ENCODE data around the gene EPHB2. TPM values are rescaled to one million over a fixed set of nuclear protein-coding genes. Genes with fewer than 3 reads are reported as not detected.
A peak's percentile ranks its signal among the peaks of the same experiment; 100 is the strongest.

The EPHB2 gene
- total and polyA plus RNA-seq, 2 of the 4 experiments (the other 2 are of a cell fraction) = 52.3 to 58.8 TPM

DNA sequence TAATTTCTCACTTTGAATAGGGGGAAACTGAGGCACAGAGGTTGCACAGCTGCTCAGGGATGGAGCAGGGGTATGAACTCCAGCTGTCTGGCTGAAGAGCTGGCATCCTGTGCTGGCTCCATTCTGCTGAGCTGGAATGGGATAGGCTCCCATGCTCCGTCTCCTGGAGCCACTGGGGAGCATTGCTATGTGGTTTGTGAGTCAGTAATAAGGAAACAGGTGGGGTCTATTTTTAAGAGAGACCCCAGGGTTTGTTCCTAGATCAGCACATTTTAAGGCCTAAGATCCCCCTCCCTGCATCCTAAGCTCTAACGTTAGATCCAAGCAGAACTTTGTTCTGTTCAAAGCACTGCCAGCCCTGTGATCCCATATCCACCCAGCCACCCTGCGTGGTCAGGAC, 189.8 kb downstream of the EPHB2 start:
- Histone ChIP-seq H3K9me3 (ENCODE audit: control insufficient read depth, insufficient read depth, low read length) (no peaks in the 10 kb centered on the region), H3K27me3 (ENCODE audit: control insufficient read depth, insufficient read depth, low read length) (no peaks in the 10 kb centered on the region), H3K56ac (ENCODE audit: extremely low read depth, insufficient read depth, low read length) (no peak overlapping the region), H4K91ac (ENCODE audit: insufficient read depth, low read depth, low read length) (no peak overlapping the region), H3K27ac (ENCODE audit: insufficient read depth, low read length) (no peak overlapping the region), H3K4me2 (ENCODE audit: low read depth, low read length) (no peak overlapping the region), H3K23ac (ENCODE audit: low read depth, low read length) (no peak overlapping the region), H2BK5ac (ENCODE audit: low read depth, low read length, poor library complexity, severe bottlenecking) (no peak overlapping the region), H2BK15ac (ENCODE audit: low read depth, low read length) (no peak overlapping the region), H3K14ac (replicated peaks; ENCODE audit: low read depth, low read length) (no peak overlapping the region), H3K36me3 (ENCODE audit: control insufficient read depth, insufficient read depth, low read length) (peaks cover 17% of the 10 kb centered on the region), H3K9ac (ENCODE audit: low read depth, low read length) (no peak overlapping the region), H3K79me1 (ENCODE audit: low read depth in 1 of 2, low read length in 2 of 2) (no peaks in the 10 kb centered on the region), H4K8ac (ENCODE audit: low read depth in 2 of 2, low read length in 2 of 2) (no peak overlapping the region), H2BK120ac (ENCODE audit: low read depth, low read length) (no peak overlapping the region), H3K18ac (ENCODE audit: low read depth, low read length) (no peak overlapping the region), H3K9me1 (ENCODE audit: insufficient read depth, low read length) (peaks cover 7% of the 10 kb centered on the region; the same call in 1 of the 2 replicates), H2BK20ac (ENCODE audit: low read depth, low read length) (no peak overlapping the region), H2AK9ac (replicated peaks; ENCODE audit: low read depth, low read length, poor library complexity) (peak overlapping the region; percentile 35), H3K4me3 (ENCODE audit: insufficient read depth, low read depth, low read length) (no peak overlapping the region), H2AK5ac (ENCODE audit: low read depth, low read length) (no peak overlapping the region), H3K4ac (ENCODE audit: low read depth, low read length) (no peak overlapping the region), H4K20me1 (ENCODE audit: insufficient read depth, low read length) (no peaks in the 10 kb centered on the region), H3K4me1 (ENCODE audit: control insufficient read depth, insufficient read depth, low read length) (no peaks in the 10 kb centered on the region), H4K5ac (ENCODE audit: low read depth, low read length) (no peak overlapping the region), H2AFZ (replicated peaks; ENCODE audit: low read length, poor library complexity) (no peak overlapping the region)
- POLR2A ChIA-PET (ENCODE audit: unreplicated experiment) = no interaction called here
- no peak for ATAC-seq (ENCODE audit: low read depth)
- no peak for TF ChIP-seq NFE2L2 (IDR thresholded peaks at IDR 0.05; ENCODE audit: low read depth, low read length)
- no peak for TF ChIP-seq CHD1 (IDR thresholded peaks at IDR 0.05; ENCODE audit: low read depth, low read length)
- TF ChIP-seq MAFK (IDR thresholded peaks at IDR 0.05; ENCODE audit: low read depth, low read length) = no peak
- no peak for TF ChIP-seq RFX5 (IDR thresholded peaks at IDR 0.05; ENCODE audit: low read depth, low read length)
- TF ChIP-seq POLR2A (IDR thresholded peaks at IDR 0.05; ENCODE audit: low read depth, low read length) = no peak
- no peak for TF ChIP-seq FOS (IDR thresholded peaks at IDR 0.05; ENCODE audit: low read depth, low read length)
- no peak for TF ChIP-seq MXI1 (IDR thresholded peaks at IDR 0.05; ENCODE audit: borderline replicate concordance, low read depth, low read length)
- TF ChIP-seq, protein P1, sequence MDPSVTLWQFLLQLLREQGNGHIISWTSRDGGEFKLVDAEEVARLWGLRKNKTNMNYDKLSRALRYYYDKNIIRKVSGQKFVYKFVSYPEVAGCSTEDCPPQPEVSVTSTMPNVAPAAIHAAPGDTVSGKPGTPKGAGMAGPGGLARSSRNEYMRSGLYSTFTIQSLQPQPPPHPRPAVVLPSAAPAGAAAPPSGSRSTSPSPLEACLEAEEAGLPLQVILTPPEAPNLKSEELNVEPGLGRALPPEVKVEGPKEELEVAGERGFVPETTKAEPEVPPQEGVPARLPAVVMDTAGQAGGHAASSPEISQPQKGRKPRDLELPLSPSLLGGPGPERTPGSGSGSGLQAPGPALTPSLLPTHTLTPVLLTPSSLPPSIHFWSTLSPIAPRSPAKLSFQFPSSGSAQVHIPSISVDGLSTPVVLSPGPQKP (IDR thresholded peaks at IDR 0.05; ENCODE audit: borderline replicate concordance, low read depth, low read length) = no peak
- TF ChIP-seq, protein P2, sequence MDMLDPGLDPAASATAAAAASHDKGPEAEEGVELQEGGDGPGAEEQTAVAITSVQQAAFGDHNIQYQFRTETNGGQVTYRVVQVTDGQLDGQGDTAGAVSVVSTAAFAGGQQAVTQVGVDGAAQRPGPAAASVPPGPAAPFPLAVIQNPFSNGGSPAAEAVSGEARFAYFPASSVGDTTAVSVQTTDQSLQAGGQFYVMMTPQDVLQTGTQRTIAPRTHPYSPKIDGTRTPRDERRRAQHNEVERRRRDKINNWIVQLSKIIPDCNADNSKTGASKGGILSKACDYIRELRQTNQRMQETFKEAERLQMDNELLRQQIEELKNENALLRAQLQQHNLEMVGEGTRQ (IDR thresholded peaks at IDR 0.05; ENCODE audit: low read depth, low read length) = no peak
- TF ChIP-seq RCOR1 (IDR thresholded peaks at IDR 0.05; ENCODE audit: insufficient replicate concordance, low read length) = no peak
- TF ChIP-seq BHLHE40 (IDR thresholded peaks at IDR 0.05; ENCODE audit: low read depth, low read length) = no peak
- TF ChIP-seq MAZ (IDR thresholded peaks at IDR 0.05; ENCODE audit: borderline replicate concordance, low read depth, low read length) = no peak
- TF ChIP-seq CEBPB (IDR thresholded peaks at IDR 0.05; ENCODE audit: low read depth, low read length) = no peak
- TF ChIP-seq, protein P3, sequence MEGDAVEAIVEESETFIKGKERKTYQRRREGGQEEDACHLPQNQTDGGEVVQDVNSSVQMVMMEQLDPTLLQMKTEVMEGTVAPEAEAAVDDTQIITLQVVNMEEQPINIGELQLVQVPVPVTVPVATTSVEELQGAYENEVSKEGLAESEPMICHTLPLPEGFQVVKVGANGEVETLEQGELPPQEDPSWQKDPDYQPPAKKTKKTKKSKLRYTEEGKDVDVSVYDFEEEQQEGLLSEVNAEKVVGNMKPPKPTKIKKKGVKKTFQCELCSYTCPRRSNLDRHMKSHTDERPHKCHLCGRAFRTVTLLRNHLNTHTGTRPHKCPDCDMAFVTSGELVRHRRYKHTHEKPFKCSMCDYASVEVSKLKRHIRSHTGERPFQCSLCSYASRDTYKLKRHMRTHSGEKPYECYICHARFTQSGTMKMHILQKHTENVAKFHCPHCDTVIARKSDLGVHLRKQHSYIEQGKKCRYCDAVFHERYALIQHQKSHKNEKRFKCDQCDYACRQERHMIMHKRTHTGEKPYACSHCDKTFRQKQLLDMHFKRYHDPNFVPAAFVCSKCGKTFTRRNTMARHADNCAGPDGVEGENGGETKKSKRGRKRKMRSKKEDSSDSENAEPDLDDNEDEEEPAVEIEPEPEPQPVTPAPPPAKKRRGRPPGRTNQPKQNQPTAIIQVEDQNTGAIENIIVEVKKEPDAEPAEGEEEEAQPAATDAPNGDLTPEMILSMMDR (conservative IDR thresholded peaks at IDR 0.05; ENCODE audit: low read depth, low read length) = no peak
- TF ChIP-seq RAD21 (IDR thresholded peaks at IDR 0.05; ENCODE audit: low read length) = no peak
- no peak for TF ChIP-seq SMC3 (IDR thresholded peaks at IDR 0.05; ENCODE audit: low read depth, low read length)
- BruUV-seq (replicated peaks) = no TSS peak
- dilution Hi-C loops (cut with HindIII; ENCODE audit: low sequenced_read_pairs, unreplicated experiment) (no loop called here), in situ Hi-C loops (cut with MboI; ENCODE audit: low sequenced_read_pairs) (no loop called here), intact Hi-C loops (cut with micrococcal nuclease) (no loop called here)
- DNase-seq = no peak
- no CpG with 5 or more reads among the region's 3 CpGs for whole genome bisulfite sequencing, 2 experiments (ENCODE audit: extremely low coverage in 2 of 2, insufficient read length in 1 of 2)
- CTCF ChIA-PET = interaction anchor here (0.7 kb wide), 1 partner anchor 12 kb away, joined by 3 read pairs; no protein-coding TSS in a partner anchor

Data from IMR-90 (cell line).